Heart left ventricle (tissue), 16 donors: Measurements from ENCODE around the gene KIF20A. TPM values are rescaled to one million over a fixed set of nuclear protein-coding genes. Genes with fewer than 3 reads are reported as not detected.

Source experiments
- ATAC-seq, 4 donors: fragments of 200-7000 bp; cut with Tn5 transposase; one replicate each; pipeline ENCODE4 v1.9.1; 2020 to 2022; ENCODE audit warnings: moderate library complexity in 4 of 4, mild to moderate bottlenecking in 3 of 4, moderate number of reproducible peaks in 1 of 4
- DNase-seq, 5 donors: peaks; one replicate each; pipeline ENCODE4 v3.0.0-alpha.2; 2020
- H3K27ac ChIP-seq, 12 donors: fragments of 200-600 bp; sonication (generic) in 4 of 12; one replicate each; pipeline versions ENCODE4 v1.5.0 to v1.8.0; 2016 to 2022; ENCODE audit warnings: mild to moderate bottlenecking in 2 of 12
- H3K27me3 ChIP-seq, 9 donors: fragments of 200-600 bp; sonication (generic) in 2 of 9; one replicate each; pipeline versions ENCODE4 v1.5.1 to v1.8.0; 2016 to 2022; ENCODE audit warnings: mild to moderate bottlenecking in 3 of 9
- H3K36me3 ChIP-seq, 9 donors: fragments of 200-600 bp; sonication (generic) in 2 of 9; one replicate each; pipeline versions ENCODE4 v1.5.0 to v1.8.0; 2018 to 2022; ENCODE audit warnings: mild to moderate bottlenecking in 2 of 9
- H3K4me1 ChIP-seq, 12 donors: fragments of 200-600 bp; sonication (generic) in 4 of 12; one replicate each; pipeline versions ENCODE4 v1.5.0 to v1.8.0; 2016 to 2022; ENCODE audit warnings: mild to moderate bottlenecking in 3 of 12
- H3K4me3 ChIP-seq, 12 donors: fragments of 200-600 bp; sonication (generic) in 4 of 12; one replicate each; pipeline versions ENCODE4 v1.5.0 to v1.8.0; 2017 to 2022; ENCODE audit warnings: mild to moderate bottlenecking in 9 of 12, moderate library complexity in 4 of 12
- H3K9me3 ChIP-seq, 12 donors: fragments of 200-600 bp; sonication (generic) in 4 of 12; one replicate each; pipeline versions ENCODE4 v1.5.0 to v1.8.0; 2016 to 2022; ENCODE audit warnings: mild to moderate bottlenecking in 1 of 12
- POLR2A ChIP-seq, 2 donors: fragments of 450-650 bp; IDR thresholded peaks; one replicate each; pipeline ENCODE4 v1.6.1; 2017; ENCODE audit warnings: antibody characterized with exemption in 2 of 2, mild to moderate bottlenecking in 2 of 2, moderate library complexity in 2 of 2
- WGBS, 4 donors: extraction: QIAGEN DNeasy Blood & Tissue Kit in 2 of 4; methylation state at CpG; one replicate each; pipeline versions ENCODE4 v1.1.5 to v1.1.7; 2013 to 2018; 5-methylcytosine and 5-hydroxymethylcytosine counted together
- intact Hi-C, 10 donors: fragments of 100-400 bp; cut with DNase I; formaldehyde crosslinking; loops; one replicate each; pipeline versions ENCODE4 v1.11.1 to v1.14.2; 2022
- long read RNA-seq, 3 donors: library from polyadenylated mRNA; unstranded; transcript quantifications; one replicate each; pipeline ENCODE4 v2.0.0, GENCODE V29; 2020 to 2021
- polyA plus RNA-seq, 2 donors: library from polyadenylated mRNA; stranded (reverse); fragments of 200-250 nt; gene quantifications; one replicate each; pipeline ENCODE4 v1.2.3, GENCODE V29; 2013
- total RNA-seq, 9 donors: library from RNA; depleted of rRNA in 2 of 9; stranded (reverse); fragments of >200 nt in 2 of 9; fragmentation: NEBNext Ultra II Directional in 3 of 9; extraction: Animal tissue kit (Norgen Biotek cat#: 25700) in 3 of 9; gene quantifications; one replicate each; pipeline versions ENCODE4 v1.1.0 to v1.2.4, GENCODE V29; 2016 to 2023
- TF ChIP-seq, protein P1 (sequence below), 12 donors: fragments of 200-600 bp; sonication (generic) in 4 of 12; IDR thresholded peaks; one replicate each; pipeline versions ENCODE4 v1.5.0 to v1.8.0; 2018 to 2022; ENCODE audit warnings: antibody characterized with exemption in 12 of 12, mild to moderate bottlenecking in 5 of 12
- donor health status: ischemic (EF 13 %, LVEDD 7.1; RV severe dilation, severe dysfunction).
- donor health status: healthy with polysubstance abuse.
- donor health status: DM: no; HTN: yes; CAD: no.
- donor health status: DM: no; HTN: no; CAD: no.
- donor health status: ischemic (EF 25% LVEDD 6.9; RV normal size, moderate dysfunction).
- donor health status: ischemic (EF 25% LVEDD 5.7; RV mildly dilated, moderate dysfunction).
- donor health status: healthy.
- donor health status: DM: yes; HTN: yes; CAD: no.
- donor health status: ischemic (EF 35%, LVEDD 5.7; RV mildly dilated, moderate dysfunction).
- donor health status: nonischemic (EF 11% LVEDD 7.7; RV severe dilation, severe dysfunction).
- donor health status: DM: yes; HTN: yes; CAD: no.
- donor health status: PGD.
- donor health status: ischemic (EF 29% LVEDD 5.4; RV normal size, mild dysfunction).
- donor health status: nonischemic (EF 23%, LVEDD 6.1; RV moderate dilation, normal function).

The KIF20A gene
- total RNA-seq: 10 to 100 TPM in 1 of 9 donors, 1 to 10 TPM in 2, under 1 TPM in 5, not detected in 1; 0.14 to 12.2 (median 0.79) TPM
- under 1 TPM in 1 of 2 donors, not detected in 1; 0.12 TPM for polyA plus RNA-seq
- long read RNA-seq, donor 1: 0 reads
- long read RNA-seq, donor 2: 0 reads
- long read RNA-seq, donor 3, partial matches to known transcripts: 1 of 2 reads
- long read RNA-seq, donor 3, other reads (novel, unspliced or antisense): 0 of 2 reads

- Histone ChIP-seq H3K4me1 (peaks cover 2 to 31% (median 19%) of the 10 kb centered on the region in 12 donors), H3K27ac (peak within 1 kb of the TSS; percentile 43 to 94 (median 90)), H3K27me3 (no peaks in the 10 kb centered on the region), H3K4me3 (peak within 1 kb of the TSS; percentile 62 to 95 (median 84)), H3K9me3 (no peaks in the 10 kb centered on the region), H3K36me3 (peaks cover 0 to 53% (median 32%) of the 10 kb centered on the region in 9 donors)
- TF ChIP-seq, protein P1, sequence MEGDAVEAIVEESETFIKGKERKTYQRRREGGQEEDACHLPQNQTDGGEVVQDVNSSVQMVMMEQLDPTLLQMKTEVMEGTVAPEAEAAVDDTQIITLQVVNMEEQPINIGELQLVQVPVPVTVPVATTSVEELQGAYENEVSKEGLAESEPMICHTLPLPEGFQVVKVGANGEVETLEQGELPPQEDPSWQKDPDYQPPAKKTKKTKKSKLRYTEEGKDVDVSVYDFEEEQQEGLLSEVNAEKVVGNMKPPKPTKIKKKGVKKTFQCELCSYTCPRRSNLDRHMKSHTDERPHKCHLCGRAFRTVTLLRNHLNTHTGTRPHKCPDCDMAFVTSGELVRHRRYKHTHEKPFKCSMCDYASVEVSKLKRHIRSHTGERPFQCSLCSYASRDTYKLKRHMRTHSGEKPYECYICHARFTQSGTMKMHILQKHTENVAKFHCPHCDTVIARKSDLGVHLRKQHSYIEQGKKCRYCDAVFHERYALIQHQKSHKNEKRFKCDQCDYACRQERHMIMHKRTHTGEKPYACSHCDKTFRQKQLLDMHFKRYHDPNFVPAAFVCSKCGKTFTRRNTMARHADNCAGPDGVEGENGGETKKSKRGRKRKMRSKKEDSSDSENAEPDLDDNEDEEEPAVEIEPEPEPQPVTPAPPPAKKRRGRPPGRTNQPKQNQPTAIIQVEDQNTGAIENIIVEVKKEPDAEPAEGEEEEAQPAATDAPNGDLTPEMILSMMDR (IDR thresholded peaks at IDR 0.05): no peak
- TF ChIP-seq POLR2A (IDR thresholded peaks at IDR 0.05): peak in 1 of 2 donors; percentile 44
- 0 to 1% (median 1%) methylated on average over 38 to 41 of the region's 41 CpGs for WGBS, 4 donors
- ATAC-seq: peak; percentile 95 to 98 (median 98)
- DNase-seq: peak; percentile 94 to 98 (median 97)
- intact Hi-C loops: no loop called here
These were observed at the start of gene KIF20A, which contains the start of gene BRD8 for GRCh38 chr5:138178516-138179276. KIF20A (plus strand) TSS chr5:138179112; CDS start chr5:138179681, 569 bp downstream. BRD8 (minus strand) TSS chr5:138178630; CDS start chr5:138178614, 16 bp downstream.

DNA sequence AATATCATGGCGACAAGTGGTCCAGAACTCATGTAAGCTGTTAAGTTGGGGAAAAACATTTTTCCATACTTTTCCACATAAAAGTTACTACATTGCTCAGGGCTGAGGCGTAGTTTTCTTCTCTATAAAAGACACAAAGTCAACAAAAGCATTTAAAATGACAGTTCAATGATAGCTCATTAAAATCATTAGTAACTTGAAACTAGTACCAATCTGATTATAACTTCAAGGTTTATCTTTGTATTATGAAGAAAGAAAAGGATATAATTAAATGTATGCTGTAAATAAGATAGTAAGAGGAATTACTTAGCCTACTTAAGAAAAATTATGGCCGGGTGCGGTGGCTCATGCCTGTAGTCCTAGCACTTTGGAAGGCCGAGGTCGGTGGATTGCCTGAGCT, 49.6 kb upstream of the KIF20A start:
- DNase-seq (no peak), ATAC-seq (no peak)
- intact Hi-C loops: no loop called here
- H3K4me1 ChIP-seq: no peaks in the 10 kb centered on the region
- no peak for TF ChIP-seq POLR2A (IDR thresholded peaks at IDR 0.05)
- TF ChIP-seq, protein P1 (IDR thresholded peaks at IDR 0.05): no peak
- no peaks in the 10 kb centered on the region for H3K27me3 ChIP-seq
- no peaks in the 10 kb centered on the region for H3K36me3 ChIP-seq
- H3K4me3 ChIP-seq: no peak overlapping the region
- H3K27ac ChIP-seq: no peak overlapping the region
- no peaks in the 10 kb centered on the region for H3K9me3 ChIP-seq
- WGBS, 4 donors: 89 to 96% (median 92%) methylated on average over 6 of the region's 6 CpGs

- intact Hi-C loops: loop anchor here (2.0 to 10.0 kb wide), 12 partner anchors 55 to 508 kb away; partner anchors contain the start of gene FAM13B (in 1 of the 10)
- no peak overlapping the region for H3K27ac ChIP-seq
- no peak for TF ChIP-seq POLR2A (IDR thresholded peaks at IDR 0.05)
- TF ChIP-seq, protein P1 (IDR thresholded peaks at IDR 0.05): no peak
- H3K4me1 ChIP-seq: no peaks in the 10 kb centered on the region
- peak overlapping the region in 2 of 12 donors; percentile 27 to 48 for H3K4me3 ChIP-seq
- no peak for ATAC-seq
- WGBS, 4 donors: 89 to 91% (median 90%) methylated on average over 7 of the region's 7 CpGs
- no peaks in the 10 kb centered on the region for H3K36me3 ChIP-seq
- no peak for DNase-seq
- H3K27me3 ChIP-seq: no peaks in the 10 kb centered on the region
- H3K9me3 ChIP-seq: no peaks in the 10 kb centered on the region
These were observed 46.4 kb upstream of the KIF20A start for GRCh38 chr5:138132543-138132942.
